ENCODE measurements around the gene MDN1.

Gene MDN1

DNA sequence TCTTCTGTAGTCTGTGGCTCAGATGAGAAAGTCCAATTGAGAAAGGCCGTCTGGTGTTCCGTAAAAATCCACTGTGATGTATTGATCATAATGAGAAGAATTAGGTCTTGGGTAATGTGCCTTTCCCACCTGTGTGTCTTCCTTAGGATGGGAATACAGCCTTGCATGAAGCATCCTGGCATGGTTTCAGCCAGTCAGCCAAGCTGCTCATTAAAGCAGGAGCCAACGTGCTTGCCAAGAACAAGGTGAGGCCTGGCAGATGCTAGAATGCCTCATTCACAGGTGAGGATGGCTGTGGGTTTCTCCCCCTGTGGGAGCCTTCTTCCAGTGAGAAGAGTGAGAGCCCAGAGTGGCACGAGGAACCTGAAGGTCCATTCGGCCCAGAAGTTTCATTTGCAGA is 213.7 kb downstream of the MDN1 start:
- H3K4me3 ChIP-seq (ENCODE audit: control insufficient read depth, low read depth, low read length) = no peak overlapping the region
- TF ChIP-seq, protein P1, sequence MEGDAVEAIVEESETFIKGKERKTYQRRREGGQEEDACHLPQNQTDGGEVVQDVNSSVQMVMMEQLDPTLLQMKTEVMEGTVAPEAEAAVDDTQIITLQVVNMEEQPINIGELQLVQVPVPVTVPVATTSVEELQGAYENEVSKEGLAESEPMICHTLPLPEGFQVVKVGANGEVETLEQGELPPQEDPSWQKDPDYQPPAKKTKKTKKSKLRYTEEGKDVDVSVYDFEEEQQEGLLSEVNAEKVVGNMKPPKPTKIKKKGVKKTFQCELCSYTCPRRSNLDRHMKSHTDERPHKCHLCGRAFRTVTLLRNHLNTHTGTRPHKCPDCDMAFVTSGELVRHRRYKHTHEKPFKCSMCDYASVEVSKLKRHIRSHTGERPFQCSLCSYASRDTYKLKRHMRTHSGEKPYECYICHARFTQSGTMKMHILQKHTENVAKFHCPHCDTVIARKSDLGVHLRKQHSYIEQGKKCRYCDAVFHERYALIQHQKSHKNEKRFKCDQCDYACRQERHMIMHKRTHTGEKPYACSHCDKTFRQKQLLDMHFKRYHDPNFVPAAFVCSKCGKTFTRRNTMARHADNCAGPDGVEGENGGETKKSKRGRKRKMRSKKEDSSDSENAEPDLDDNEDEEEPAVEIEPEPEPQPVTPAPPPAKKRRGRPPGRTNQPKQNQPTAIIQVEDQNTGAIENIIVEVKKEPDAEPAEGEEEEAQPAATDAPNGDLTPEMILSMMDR (IDR thresholded peaks at IDR 0.05; ENCODE audit: control insufficient read depth, insufficient read depth, low read depth, low read length, missing control alignments) = no peak
- no peak for DNase-seq (ENCODE audit: low read depth)

DNA sequence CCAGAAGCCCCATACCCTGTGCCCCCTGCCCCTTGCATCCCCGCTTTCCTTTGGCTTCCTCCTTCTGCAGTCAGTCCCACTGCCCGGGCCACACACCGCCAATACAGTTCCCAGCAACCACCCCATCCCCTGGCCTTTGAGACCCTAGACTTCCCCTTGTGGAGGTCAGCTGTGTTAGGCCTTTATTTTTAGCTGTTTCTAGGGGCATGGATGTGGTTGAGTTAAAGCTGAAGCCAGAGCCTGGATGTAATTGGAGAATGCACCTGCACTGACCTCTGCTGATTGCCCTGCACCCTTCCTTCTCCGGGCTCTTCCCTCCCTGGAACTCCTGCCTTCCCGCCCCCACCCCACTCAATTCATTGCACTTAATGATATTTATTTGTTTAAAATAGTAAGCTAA is 214.9 kb downstream of the MDN1 start:
- TF ChIP-seq, protein P1 (IDR thresholded peaks at IDR 0.05; ENCODE audit: control insufficient read depth, insufficient read depth, low read depth, low read length, missing control alignments) = no peak
- no peak for DNase-seq (ENCODE audit: low read depth)
- no peak overlapping the region for H3K4me3 ChIP-seq (ENCODE audit: control insufficient read depth, low read depth, low read length)

DNA sequence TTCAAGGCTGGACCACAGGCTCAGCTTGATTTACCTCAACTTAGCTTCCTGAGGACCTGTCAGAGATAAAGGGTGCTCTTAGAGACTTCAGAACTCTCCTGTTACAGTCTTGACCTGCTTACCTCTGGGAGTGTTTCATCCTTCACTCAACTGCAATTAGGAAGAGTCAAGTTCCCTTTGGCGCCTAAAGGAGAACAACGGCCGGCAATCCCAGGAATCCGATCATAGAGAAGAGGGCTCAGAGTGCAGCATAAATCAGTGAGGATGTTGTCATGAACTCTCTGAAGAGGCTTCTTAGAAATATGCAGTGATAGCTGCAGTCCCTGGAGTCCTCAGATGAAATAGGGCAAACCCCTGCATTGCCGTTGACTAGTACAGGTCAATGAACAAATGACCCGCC is 217.4 kb downstream of the MDN1 start:
- TF ChIP-seq, protein P1 (IDR thresholded peaks at IDR 0.05; ENCODE audit: control insufficient read depth, insufficient read depth, low read depth, low read length, missing control alignments) = no peak
- no peak overlapping the region for H3K4me3 ChIP-seq (ENCODE audit: control insufficient read depth, low read depth, low read length)
- DNase-seq (ENCODE audit: low read depth) = no peak

DNA sequence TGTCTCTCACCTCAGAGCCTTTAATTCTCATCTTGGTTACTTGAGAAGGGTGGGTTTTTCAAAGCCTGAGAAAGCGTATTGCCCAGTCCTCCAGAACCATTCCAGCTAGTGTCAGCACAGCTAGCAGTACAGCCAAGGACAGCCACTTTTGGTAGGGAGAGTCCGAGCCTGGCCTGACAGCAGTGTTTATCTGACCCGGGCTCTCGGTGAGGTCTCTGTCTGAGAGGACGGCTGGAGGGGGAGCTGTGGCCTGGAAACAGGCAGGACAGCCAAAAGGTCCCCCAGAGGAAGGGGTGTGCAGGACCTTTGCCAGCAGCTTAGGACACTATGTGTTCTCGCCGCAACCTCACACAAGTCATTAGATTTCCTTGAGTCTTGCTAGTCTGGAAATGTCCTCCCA is 219.9 kb downstream of the MDN1 start:
- no peak overlapping the region for H3K4me3 ChIP-seq (ENCODE audit: control insufficient read depth, low read depth, low read length)
- DNase-seq (ENCODE audit: low read depth) = no peak
- TF ChIP-seq, protein P1 (IDR thresholded peaks at IDR 0.05; ENCODE audit: control insufficient read depth, insufficient read depth, low read depth, low read length, missing control alignments) = no peak

DNA sequence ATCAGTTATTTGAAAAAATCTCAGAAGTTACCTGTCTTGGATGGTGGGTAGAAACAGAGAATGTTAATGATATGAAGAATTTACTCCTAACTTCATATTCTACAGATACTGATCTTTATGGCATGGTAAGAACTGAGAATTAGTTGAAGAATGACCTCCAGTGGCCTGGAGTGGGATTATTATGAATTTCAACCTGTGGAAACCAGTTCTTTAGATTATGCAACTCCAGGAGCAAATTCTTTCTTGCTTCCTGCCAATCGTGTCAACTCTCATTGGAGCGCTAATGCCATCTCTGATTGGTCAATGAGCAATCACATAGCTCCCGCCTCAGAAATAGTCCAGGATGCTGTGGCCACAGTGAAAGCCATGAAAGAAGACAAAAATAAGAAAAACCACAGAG is 221.6 kb downstream of the MDN1 start:
- no peak overlapping the region for H3K4me3 ChIP-seq (ENCODE audit: control insufficient read depth, low read depth, low read length)
- TF ChIP-seq, protein P1 (IDR thresholded peaks at IDR 0.05; ENCODE audit: control insufficient read depth, insufficient read depth, low read depth, low read length, missing control alignments) = no peak
- no peak for DNase-seq (ENCODE audit: low read depth)

DNA sequence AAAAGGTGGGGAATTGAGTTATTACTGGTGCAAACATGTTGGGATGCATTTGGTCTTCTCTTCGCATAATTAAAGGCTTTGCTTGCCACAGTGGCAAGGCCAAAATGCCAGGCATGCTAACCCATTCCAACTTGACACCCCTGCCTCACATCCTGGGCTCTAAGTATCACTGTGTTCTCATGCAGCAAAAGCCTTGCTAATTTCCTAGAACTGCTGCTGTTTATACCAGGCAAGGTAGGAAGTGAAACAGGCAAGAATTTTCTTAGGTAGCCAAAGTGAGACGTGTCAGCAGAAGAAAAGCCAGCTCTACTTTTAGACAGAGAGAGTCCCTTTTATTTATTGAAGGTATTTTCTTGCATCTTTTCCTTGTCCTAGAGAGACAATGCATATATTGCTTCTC is 222.2 kb downstream of the MDN1 start:
- no peak for DNase-seq (ENCODE audit: low read depth)
- TF ChIP-seq, protein P1 (IDR thresholded peaks at IDR 0.05; ENCODE audit: control insufficient read depth, insufficient read depth, low read depth, low read length, missing control alignments) = no peak
- no peak overlapping the region for H3K4me3 ChIP-seq (ENCODE audit: control insufficient read depth, low read depth, low read length)

DNA sequence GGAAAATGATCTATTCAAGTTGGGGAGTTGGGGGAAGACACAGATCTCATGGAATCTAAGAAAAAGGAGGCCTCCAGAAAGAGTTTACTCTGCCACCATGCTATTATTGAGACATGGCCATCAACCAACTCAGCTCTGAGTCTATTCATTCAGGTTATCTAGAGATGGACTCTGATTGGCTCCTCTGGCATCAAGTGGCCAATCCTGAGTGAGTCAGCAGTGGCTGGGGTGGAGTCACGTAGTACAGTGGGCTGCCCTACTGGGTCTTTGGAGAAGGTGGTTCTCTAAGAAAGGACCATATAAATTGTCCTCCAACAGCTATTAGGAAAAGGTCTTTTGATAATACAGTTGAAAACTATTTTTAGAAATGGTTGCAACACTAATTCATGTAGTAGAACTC is 223.1 kb downstream of the MDN1 start:
- no peak for DNase-seq (ENCODE audit: low read depth)
- H3K4me3 ChIP-seq (ENCODE audit: control insufficient read depth, low read depth, low read length) = no peak overlapping the region
- TF ChIP-seq, protein P1 (IDR thresholded peaks at IDR 0.05; ENCODE audit: control insufficient read depth, insufficient read depth, low read depth, low read length, missing control alignments) = no peak
